Peyer's patch (tissue), 4 donors: ENCODE data around the gene MCF2L2. TPM values are rescaled to one million over a fixed set of nuclear protein-coding genes. Genes with fewer than 3 reads are reported as not detected.
A peak's percentile ranks its signal among the peaks of the same experiment; 100 is the strongest.

Experiments
- DNase-seq, 3 donors: peaks; one replicate each; pipeline ENCODE4 v3.0.0-alpha.2; 2017 to 2019
- H3K27ac ChIP-seq, 4 donors: fragments of 200-600 bp; sonication (generic); one replicate each; pipeline ENCODE4 v1.5.1; 2016 to 2019
- H3K27me3 ChIP-seq, 2 donors: fragments of 200-600 bp; sonication (generic); one replicate each; pipeline ENCODE4 v1.5.1; 2019
- H3K36me3 ChIP-seq, 3 donors: fragments of 200-600 bp; sonication (generic); one replicate each; pipeline ENCODE4 v1.5.1; 2016 to 2019
- H3K4me1 ChIP-seq, 4 donors: fragments of 200-600 bp; sonication (generic); one replicate each; pipeline ENCODE4 v1.5.1; 2016 to 2019
- H3K4me3 ChIP-seq, 4 donors: fragments of 200-600 bp; sonication (generic); 1 replicate in 3 of 4; 2 replicates in 1 of 4; pipeline ENCODE4 v1.5.1; 2016 to 2019; ENCODE audit warnings: mild to moderate bottlenecking in 1 of 4
- H3K9me3 ChIP-seq, 4 donors: fragments of 200-600 bp; sonication (generic); one replicate each; pipeline ENCODE4 v1.5.1; 2016 to 2019; ENCODE audit warnings: mild to moderate bottlenecking in 1 of 4
- CTCF ChIP-seq, 6 experiments: fragments of 450-650 bp in 4 of 6; fragments of 200-600 bp in 2 of 6; sonication (generic) in 1 of 6; IDR thresholded peaks; one replicate each; pipeline ENCODE4 v1.5.1; 2017 to 2019; ENCODE audit warnings: antibody characterized with exemption in 6 of 6, mild to moderate bottlenecking in 3 of 6, moderate library complexity in 1 of 6
- POLR2A ChIP-seq, 2 donors: fragments of 450-650 bp; IDR thresholded peaks; one replicate each; pipeline ENCODE4 v1.5.1; 2017; ENCODE audit warnings: antibody characterized with exemption in 2 of 2, mild to moderate bottlenecking in 2 of 2, moderate library complexity in 2 of 2
- total RNA-seq, 4 donors: library from RNA; depleted of rRNA; stranded (reverse); fragments of >200 nt; gene quantifications; one replicate each; pipeline ENCODE4 v1.1.0, GENCODE V29; 2016

Gene MCF2L2
- total RNA-seq, 4 donors from 2014 or later, result 0.67 to 12.4 (median 1.1) TPM

GRCh38 chr3:183213415-183214276, 214.8 kb downstream of the MCF2L2 start:
- Histone ChIP-seq H3K9me3 (no peaks in the 10 kb centered on the region), H3K27ac (peak overlapping the region in 2 of 4 donors; percentile 35 to 63), H3K4me1 (peaks cover 0 to 7% (median 0%) of the 10 kb centered on the region in 4 donors), H3K4me3 (no peak overlapping the region), H3K27me3 (no peaks in the 10 kb centered on the region), H3K36me3 (no peaks in the 10 kb centered on the region)
- TF ChIP-seq CTCF (IDR thresholded peaks at IDR 0.05) (no peak), POLR2A (IDR thresholded peaks at IDR 0.05) (peak in 1 of 2 donors; percentile 12)
- no peak for DNase-seq

GRCh38 chr3:183212565-183212964, 215.9 kb downstream of the MCF2L2 start:
- no peaks in the 10 kb centered on the region for H3K36me3 ChIP-seq
- no peak for DNase-seq
- no peak overlapping the region for H3K4me3 ChIP-seq
- H3K27ac ChIP-seq, result peak overlapping the region in 2 of 4 donors; percentile 36 to 42
- no peaks in the 10 kb centered on the region for H3K9me3 ChIP-seq
- no peaks in the 10 kb centered on the region for H3K27me3 ChIP-seq
- TF ChIP-seq CTCF (IDR thresholded peaks at IDR 0.05) (no peak), POLR2A (IDR thresholded peaks at IDR 0.05) (no peak)
- H3K4me1 ChIP-seq, result peaks cover 0 to 7% (median 0%) of the 10 kb centered on the region in 4 donors

- no peaks in the 10 kb centered on the region for H3K36me3 ChIP-seq
- no peak for TF ChIP-seq POLR2A (IDR thresholded peaks at IDR 0.05)
- TF ChIP-seq CTCF (IDR thresholded peaks at IDR 0.05), result no peak
- DNase-seq, result no peak
- no peak overlapping the region for H3K4me3 ChIP-seq
- H3K4me1 ChIP-seq, result peaks cover 0 to 7% (median 0%) of the 10 kb centered on the region in 4 donors
- no peaks in the 10 kb centered on the region for H3K27me3 ChIP-seq
- H3K27ac ChIP-seq, result peak overlapping the region in 2 of 4 donors; percentile 36 to 42
- H3K9me3 ChIP-seq, result no peaks in the 10 kb centered on the region
These were observed 216.3 kb downstream of the MCF2L2 start for GRCh38 chr3:183212096-183212495.

GRCh38 chr3:183211352-183211751, 217.1 kb downstream of the MCF2L2 start:
- Histone ChIP-seq H3K9me3 (no peaks in the 10 kb centered on the region), H3K36me3 (no peaks in the 10 kb centered on the region), H3K27me3 (no peaks in the 10 kb centered on the region), H3K27ac (peak overlapping the region in 3 of 4 donors; percentile 44 to 68 (median 58)), H3K4me3 (no peak overlapping the region), H3K4me1 (peaks cover 0 to 7% (median 0%) of the 10 kb centered on the region in 4 donors)
- no peak for TF ChIP-seq CTCF (IDR thresholded peaks at IDR 0.05)
- TF ChIP-seq POLR2A (IDR thresholded peaks at IDR 0.05), result no peak
- peak in 2 of 3 donors; percentile 54 to 63 for DNase-seq

GRCh38 chr3:183210862-183211341, 217.5 kb downstream of the MCF2L2 start:
- Histone ChIP-seq H3K36me3 (no peaks in the 10 kb centered on the region), H3K27ac (peak overlapping the region in 3 of 4 donors; percentile 44 to 68 (median 58)), H3K27me3 (no peaks in the 10 kb centered on the region), H3K9me3 (no peaks in the 10 kb centered on the region), H3K4me3 (no peak overlapping the region), H3K4me1 (peaks cover 0 to 7% (median 0%) of the 10 kb centered on the region in 4 donors)
- no peak for DNase-seq
- TF ChIP-seq CTCF (IDR thresholded peaks at IDR 0.05) (no peak), POLR2A (IDR thresholded peaks at IDR 0.05) (no peak)
